ENCODE data around the gene LAMA3.

LAMA3 gene

GRCh38 chr18:23689031-23689615 is at the start of gene LAMA3:
TSS of gene LAMA3 (plus strand) at chr18:23689453. CDS start at chr18:23689684, 231 bp downstream.
- no peaks in the 10 kb centered on the region for H3K9me3 Mint-ChIP-seq
- H3K27ac Mint-ChIP-seq = no peak within 1 kb of the TSS
- ATAC-seq (peak; percentile 79), DNase-seq (ENCODE audit: low spot score in 2 of 2) (peak; percentile 8 to 60)
- no peaks in the 10 kb centered on the region for H3K36me3 Mint-ChIP-seq
- peak within 1 kb of the TSS; percentile 47 for H3K4me3 Mint-ChIP-seq
- H3K4me1 Mint-ChIP-seq = peaks cover 5% of the 10 kb centered on the region

GRCh38 chr18:23640052-23640451 is 49.2 kb upstream of the LAMA3 start:
- H3K4me3 Mint-ChIP-seq = no peak overlapping the region
- no peak for ATAC-seq

GRCh38 chr18:23641143-23641720 is 48.0 kb upstream of the LAMA3 start:
- no peak overlapping the region for H3K27ac Mint-ChIP-seq
- ATAC-seq (no peak), DNase-seq (ENCODE audit: low spot score in 2 of 2) (no peak)
- H3K4me1 Mint-ChIP-seq = no peaks in the 10 kb centered on the region
- H3K9me3 Mint-ChIP-seq = no peaks in the 10 kb centered on the region
- H3K36me3 Mint-ChIP-seq = no peaks in the 10 kb centered on the region
- no peak overlapping the region for H3K4me3 Mint-ChIP-seq

More at GRCh38 chr18:23640052-23640451, 49.2 kb upstream of the LAMA3 start:
- no peaks in the 10 kb centered on the region for H3K9me3 Mint-ChIP-seq
- H3K4me1 Mint-ChIP-seq = no peaks in the 10 kb centered on the region
- no peaks in the 10 kb centered on the region for H3K36me3 Mint-ChIP-seq
- no peak overlapping the region for H3K27ac Mint-ChIP-seq
- no peak for DNase-seq (ENCODE audit: low spot score in 2 of 2)

- no peaks in the 10 kb centered on the region for H3K36me3 Mint-ChIP-seq
- H3K27ac Mint-ChIP-seq = no peak overlapping the region
- no peaks in the 10 kb centered on the region for H3K9me3 Mint-ChIP-seq
- DNase-seq (ENCODE audit: low spot score in 2 of 2) = no peak
- no peaks in the 10 kb centered on the region for H3K4me1 Mint-ChIP-seq
- H3K4me3 Mint-ChIP-seq = no peak overlapping the region
- no peak for ATAC-seq
Measured at GRCh38 chr18:23641937-23642666, 47.2 kb upstream of the LAMA3 start.

GRCh38 chr18:23643815-23644490 is 45.3 kb upstream of the LAMA3 start:
- no peaks in the 10 kb centered on the region for H3K36me3 Mint-ChIP-seq
- no peaks in the 10 kb centered on the region for H3K4me1 Mint-ChIP-seq
- no peak for DNase-seq (ENCODE audit: low spot score in 2 of 2)

GRCh38 chr18:23645568-23646175 is 43.6 kb upstream of the LAMA3 start:
- Mint-ChIP-seq H3K27ac (no peak overlapping the region), H3K36me3 (no peaks in the 10 kb centered on the region), H3K4me3 (no peak overlapping the region), H3K9me3 (no peaks in the 10 kb centered on the region), H3K4me1 (no peaks in the 10 kb centered on the region)
- DNase-seq (ENCODE audit: low spot score in 2 of 2) (no peak), ATAC-seq (no peak)

More at GRCh38 chr18:23643815-23644490, 45.3 kb upstream of the LAMA3 start:
- Mint-ChIP-seq H3K9me3 (no peaks in the 10 kb centered on the region), H3K27ac (no peak overlapping the region), H3K4me3 (no peak overlapping the region)
- no peak for ATAC-seq

GRCh38 chr18:23646282-23646681 is 43.0 kb upstream of the LAMA3 start:
- no peaks in the 10 kb centered on the region for H3K9me3 Mint-ChIP-seq
- no peak for DNase-seq (ENCODE audit: low spot score in 2 of 2)

GRCh38 chr18:23648456-23648855 is 40.8 kb upstream of the LAMA3 start:
- no peak overlapping the region for H3K4me3 Mint-ChIP-seq
- H3K9me3 Mint-ChIP-seq = no peaks in the 10 kb centered on the region
- ATAC-seq = no peak
- H3K36me3 Mint-ChIP-seq = no peaks in the 10 kb centered on the region
- no peak overlapping the region for H3K27ac Mint-ChIP-seq
- H3K4me1 Mint-ChIP-seq = no peaks in the 10 kb centered on the region
- no peak for DNase-seq (ENCODE audit: low spot score in 2 of 2)

More at GRCh38 chr18:23646282-23646681, 43.0 kb upstream of the LAMA3 start:
- Mint-ChIP-seq H3K36me3 (no peaks in the 10 kb centered on the region), H3K4me1 (no peaks in the 10 kb centered on the region), H3K4me3 (no peak overlapping the region), H3K27ac (no peak overlapping the region)
- ATAC-seq = no peak

GRCh38 chr18:23648940-23649607 is 40.2 kb upstream of the LAMA3 start:
- H3K9me3 Mint-ChIP-seq = no peaks in the 10 kb centered on the region
- DNase-seq (ENCODE audit: low spot score in 2 of 2) (no peak), ATAC-seq (no peak)
- no peaks in the 10 kb centered on the region for H3K4me1 Mint-ChIP-seq
- H3K4me3 Mint-ChIP-seq = no peak overlapping the region
- H3K36me3 Mint-ChIP-seq = no peaks in the 10 kb centered on the region
- H3K27ac Mint-ChIP-seq = no peak overlapping the region

- H3K9me3 Mint-ChIP-seq = no peaks in the 10 kb centered on the region
- no peak for DNase-seq (ENCODE audit: low spot score in 2 of 2)
- no peak for ATAC-seq
- H3K4me3 Mint-ChIP-seq = no peak overlapping the region
- no peaks in the 10 kb centered on the region for H3K36me3 Mint-ChIP-seq
- H3K4me1 Mint-ChIP-seq = no peaks in the 10 kb centered on the region
- H3K27ac Mint-ChIP-seq = no peak overlapping the region
Measured at GRCh38 chr18:23650968-23651927, 38.0 kb upstream of the LAMA3 start.

- no peak for DNase-seq (ENCODE audit: low spot score in 2 of 2)
- Mint-ChIP-seq H3K27ac (no peak overlapping the region), H3K4me3 (no peak overlapping the region), H3K36me3 (no peaks in the 10 kb centered on the region), H3K4me1 (no peaks in the 10 kb centered on the region), H3K9me3 (no peaks in the 10 kb centered on the region)
- ATAC-seq = no peak
Measured at GRCh38 chr18:23652232-23652631, 37.0 kb upstream of the LAMA3 start.

- Mint-ChIP-seq H3K9me3 (no peaks in the 10 kb centered on the region), H3K4me3 (no peak overlapping the region), H3K4me1 (peaks cover 21% of the 10 kb centered on the region), H3K27ac (no peak overlapping the region), H3K36me3 (peaks cover 6% of the 10 kb centered on the region)
- DNase-seq (ENCODE audit: low spot score in 2 of 2) = no peak
- no peak for ATAC-seq
Measured at GRCh38 chr18:23658285-23658684, 31.0 kb upstream of the LAMA3 start.

- Mint-ChIP-seq H3K4me1 (peaks cover 31% of the 10 kb centered on the region), H3K27ac (no peak overlapping the region), H3K36me3 (peaks cover 6% of the 10 kb centered on the region), H3K9me3 (no peaks in the 10 kb centered on the region), H3K4me3 (peak overlapping the region; percentile 69)
- DNase-seq (ENCODE audit: low spot score in 2 of 2) = no peak
- peak; percentile 76 for ATAC-seq
Measured at GRCh38 chr18:23661735-23662308, 27.4 kb upstream of the LAMA3 start.
